Activated CD4-positive, CD25-positive, alpha-beta regulatory T cell (primary cell): ENCODE results near the gene ANKFY1.

Experiments
- DNase-seq, 4 experiments: peaks; one replicate each; lab custom pipeline; 2025; lab: John Stamatoyannopoulos, UW

Gene ANKFY1

GRCh38 chr17:4118015-4118743 is 145.6 kb downstream of the ANKFY1 start:
- no peak for DNase-seq

DNA sequence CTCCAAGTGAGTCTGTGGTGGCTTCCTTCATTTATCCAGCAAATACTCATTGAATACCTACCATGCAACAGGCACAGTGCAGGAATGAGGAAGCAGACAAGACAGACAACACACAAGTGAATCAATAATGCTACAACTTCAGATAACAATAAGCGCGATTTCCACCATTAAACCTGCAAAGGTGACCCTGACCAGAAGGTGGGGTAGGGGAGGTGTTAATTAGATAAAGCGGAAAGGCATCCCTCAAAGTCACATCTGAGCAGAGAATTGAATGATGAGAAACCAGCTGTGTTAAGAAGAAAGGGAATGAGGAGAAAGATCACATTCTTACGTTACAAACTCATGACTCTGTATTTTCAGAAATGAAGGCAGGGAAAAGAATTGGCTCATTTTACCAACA is 147.3 kb downstream of the ANKFY1 start:
- no peak for DNase-seq
